Stomach (tissue), 9 donors: Measurements from ENCODE around the gene IFNGR2. TPM values are rescaled to one million over a fixed set of nuclear protein-coding genes. Genes with fewer than 3 reads are reported as not detected.
"Not testable (repeated sequence)": the region's sequence is repeated elsewhere in the genome, so short reads cannot be mapped to it uniquely, and the experiment has no call there.

ENCODE experiments used
- DNase-seq, 2 donors: peaks; one replicate each; pipeline versions ENCODE4 v3.0.0 to v3.0.0-alpha.2; 2013 to 2019
- H3K27ac ChIP-seq, 5 donors: fragments of 200-600 bp in 4 of 5; sonication (generic) in 4 of 5; one replicate each; pipeline ENCODE4 v1.5.1; 2013 to 2019; ENCODE audit warnings: mild to moderate bottlenecking in 1 of 5, moderate library complexity in 1 of 5
- H3K27me3 ChIP-seq, 3 donors: fragments of 200-600 bp; sonication (generic); one replicate each; pipeline ENCODE4 v1.5.1; 2017 to 2019; ENCODE audit warnings: mixed run types in 1 of 3
- H3K36me3 ChIP-seq, 4 donors: fragments of 200-600 bp; sonication (generic); 1 replicate in 3 of 4; 2 replicates in 1 of 4; pipeline ENCODE4 v1.5.1; 2016 to 2019
- H3K4me1 ChIP-seq, 4 donors: fragments of 200-600 bp; sonication (generic); one replicate each; pipeline ENCODE4 v1.5.1; 2016 to 2019
- H3K4me3 ChIP-seq, 4 donors: fragments of 200-600 bp; sonication (generic) in 3 of 4; one replicate each; pipeline ENCODE4 v1.5.1; 2016 to 2019; ENCODE audit warnings: mild to moderate bottlenecking in 1 of 4
- H3K9me3 ChIP-seq, 4 donors: fragments of 200-600 bp; sonication (generic); one replicate each; pipeline ENCODE4 v1.5.1; 2016 to 2019
- EP300 ChIP-seq: sonication (generic); formaldehyde crosslinking; IDR thresholded peaks from one replicate; pipeline ENCODE4 v1.6.1; 2017; ENCODE audit warnings: antibody characterized with exemption
- POLR2A ChIP-seq, 4 donors: fragments of 450-650 bp; IDR thresholded peaks; one replicate each; pipeline ENCODE4 v1.6.1; 2016; ENCODE audit warnings: antibody characterized with exemption in 4 of 4, control low read depth in 2 of 4, mild to moderate bottlenecking in 1 of 4, moderate library complexity in 1 of 4
- POLR2AphosphoS5 ChIP-seq, 3 donors: sonication (generic); formaldehyde crosslinking; IDR thresholded peaks; one replicate each; pipeline ENCODE4 v1.6.1; 2016; ENCODE audit warnings: antibody characterized with exemption in 3 of 3
- WGBS, 5 donors: extraction: QIAGEN DNeasy Blood & Tissue Kit in 3 of 5; methylation state at CpG; one replicate each; pipeline versions ENCODE4 v1.1.5 to v1.1.7; 2013 to 2018; 5-methylcytosine and 5-hydroxymethylcytosine counted together
- intact Hi-C: fragments of 100-400 bp; cut with DNase I; formaldehyde crosslinking; loops from one replicate; pipeline ENCODE4 v1.15.1; 2023; ENCODE audit warnings: low total_unique reads
- polyA plus RNA-seq, 3 donors: library from polyadenylated mRNA; stranded (reverse); fragments of 200-250 nt; gene quantifications; one replicate each; pipeline ENCODE4 v1.2.3, GENCODE V29; 2013
- total RNA-seq, 5 donors: library from RNA; depleted of rRNA; stranded (reverse); fragments of >200 nt; gene quantifications; one replicate each; pipeline versions ENCODE4 v1.1.0 to v1.2.3, GENCODE V29; 2014 to 2016
- TF ChIP-seq, protein P1 (sequence below), 7 experiments: fragments of 450-650 bp in 4 of 7; fragments of 200-600 bp in 3 of 7; sonication (generic) in 3 of 7; IDR thresholded peaks; one replicate each; pipeline ENCODE4 v1.5.1; 2016 to 2019; ENCODE audit warnings: antibody characterized with exemption in 7 of 7, control low read depth in 2 of 7, mild to moderate bottlenecking in 1 of 7
- donor health status: healthy with polysubstance abuse.
- donor health status: Bipolar disorder and iron deficiency.
- donor health status: healthy.

IFNGR2 gene
- total and polyA plus RNA-seq, 8 donors = 35.2 to 89.3 (median 59.3) TPM

DNA sequence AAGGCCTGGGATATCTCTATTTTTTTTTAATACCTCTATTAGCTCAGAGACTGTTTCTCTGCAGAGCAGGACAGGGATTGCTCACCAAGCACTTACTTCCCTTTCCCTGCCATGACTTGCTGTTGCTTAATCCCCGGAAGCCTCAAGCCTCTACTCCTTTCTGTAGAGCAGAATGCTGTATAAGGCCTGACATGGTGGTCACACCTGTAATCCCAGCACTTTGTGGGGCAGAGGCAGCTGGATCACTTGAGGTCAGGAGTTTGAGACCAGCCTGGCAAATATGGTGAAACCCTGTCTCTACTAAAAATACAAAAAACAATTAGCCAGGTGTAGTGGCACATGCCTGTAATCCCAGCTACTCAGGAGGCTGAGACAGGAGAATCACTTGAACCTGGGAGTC is 23.3 kb upstream of the IFNGR2 start:
- WGBS, 5 donors = 36 to 67% (median 56%) methylated on average over 1 of the region's 1 CpG
- H3K27me3 ChIP-seq, H3K36me3 ChIP-seq, DNase-seq, H3K9me3 ChIP-seq, H3K4me3 ChIP-seq: not testable (repeated sequence)
- intact Hi-C loops = loop anchor here (10.0 kb wide), 1 partner anchor 175 kb away; no protein-coding TSS in a partner anchor
- Histone ChIP-seq H3K4me1 (peaks cover 27 to 59% (median 32%) of the 10 kb centered on the region in 4 donors), H3K27ac (peak overlapping the region; percentile 68 to 90 (median 73))
- peak in 2 of 3 donors; percentile 18 to 21 for TF ChIP-seq POLR2AphosphoS5 (IDR thresholded peaks at IDR 0.05)

DNA sequence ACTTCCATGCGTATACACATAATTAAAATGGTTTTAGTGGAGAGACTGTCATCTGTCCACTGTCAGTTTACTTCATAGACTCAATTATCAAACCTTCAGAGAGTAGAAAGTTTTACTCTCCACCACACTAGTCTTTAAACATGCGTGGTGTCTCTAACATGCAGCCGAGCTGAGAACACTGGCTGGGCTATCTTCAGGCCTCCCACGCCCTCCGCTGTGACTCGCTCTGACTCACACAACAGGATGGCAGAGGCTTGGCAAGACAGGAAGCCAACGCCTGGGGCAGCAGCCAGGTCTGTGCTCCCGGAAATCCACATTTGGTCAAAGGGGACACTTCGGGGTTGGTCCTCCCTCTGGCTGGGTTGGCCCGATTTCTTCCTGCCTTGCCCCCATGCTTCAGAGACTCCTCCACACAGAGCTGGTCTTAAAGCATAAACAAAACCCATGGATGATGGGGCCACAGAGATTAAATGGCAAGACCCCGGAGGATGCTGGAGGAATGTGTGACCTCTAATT is 22.7 kb upstream of the IFNGR2 start:
- no peaks in the 10 kb centered on the region for H3K27me3 ChIP-seq
- H3K9me3 ChIP-seq = no peaks in the 10 kb centered on the region
- DNase-seq = peak; percentile 86 to 93
- peaks cover 27 to 62% (median 31%) of the 10 kb centered on the region in 4 donors for H3K4me1 ChIP-seq
- no peaks in the 10 kb centered on the region for H3K36me3 ChIP-seq
- TF ChIP-seq, protein P1, sequence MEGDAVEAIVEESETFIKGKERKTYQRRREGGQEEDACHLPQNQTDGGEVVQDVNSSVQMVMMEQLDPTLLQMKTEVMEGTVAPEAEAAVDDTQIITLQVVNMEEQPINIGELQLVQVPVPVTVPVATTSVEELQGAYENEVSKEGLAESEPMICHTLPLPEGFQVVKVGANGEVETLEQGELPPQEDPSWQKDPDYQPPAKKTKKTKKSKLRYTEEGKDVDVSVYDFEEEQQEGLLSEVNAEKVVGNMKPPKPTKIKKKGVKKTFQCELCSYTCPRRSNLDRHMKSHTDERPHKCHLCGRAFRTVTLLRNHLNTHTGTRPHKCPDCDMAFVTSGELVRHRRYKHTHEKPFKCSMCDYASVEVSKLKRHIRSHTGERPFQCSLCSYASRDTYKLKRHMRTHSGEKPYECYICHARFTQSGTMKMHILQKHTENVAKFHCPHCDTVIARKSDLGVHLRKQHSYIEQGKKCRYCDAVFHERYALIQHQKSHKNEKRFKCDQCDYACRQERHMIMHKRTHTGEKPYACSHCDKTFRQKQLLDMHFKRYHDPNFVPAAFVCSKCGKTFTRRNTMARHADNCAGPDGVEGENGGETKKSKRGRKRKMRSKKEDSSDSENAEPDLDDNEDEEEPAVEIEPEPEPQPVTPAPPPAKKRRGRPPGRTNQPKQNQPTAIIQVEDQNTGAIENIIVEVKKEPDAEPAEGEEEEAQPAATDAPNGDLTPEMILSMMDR (IDR thresholded peaks at IDR 0.05) = no peak
- no peak for TF ChIP-seq POLR2A (IDR thresholded peaks at IDR 0.05)
- TF ChIP-seq POLR2AphosphoS5 (IDR thresholded peaks at IDR 0.05) = peak; percentile 51 to 93 (median 85)
- peak overlapping the region; percentile 44 to 90 (median 73) for H3K27ac ChIP-seq
- WGBS, 5 donors = 14 to 20% (median 15%) methylated on average over 11 of the region's 11 CpGs
- H3K4me3 ChIP-seq = no peak overlapping the region
- intact Hi-C loops = no loop called here

DNA sequence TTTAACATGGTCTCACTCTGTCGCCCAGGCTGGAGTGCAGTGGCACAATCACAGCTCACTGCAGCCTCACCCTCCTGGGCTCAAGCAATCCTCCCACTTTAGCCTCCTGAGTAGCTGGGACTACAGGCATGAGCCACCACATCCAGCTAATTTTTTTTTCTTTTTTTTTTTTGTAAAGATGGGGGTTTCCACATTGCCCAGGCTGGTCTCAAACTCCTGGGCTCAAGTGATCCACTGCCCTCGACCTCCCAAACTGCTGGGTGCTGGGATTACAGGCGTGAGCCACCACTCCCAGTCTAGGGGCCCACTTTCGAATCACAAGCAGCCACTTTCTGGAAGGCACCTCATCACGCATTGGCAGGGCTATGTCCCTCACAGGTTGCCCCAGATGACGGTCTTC is 21.8 kb upstream of the IFNGR2 start:
- H3K27ac ChIP-seq = peak overlapping the region in 3 of 5 donors; percentile 73 to 90 (median 88)
- intact Hi-C loops, H3K36me3 ChIP-seq, H3K9me3 ChIP-seq, H3K27me3 ChIP-seq, H3K4me3 ChIP-seq, DNase-seq: not testable (repeated sequence)
- WGBS, 5 donors = 89 to 96% (median 95%) methylated on average over 6 of the region's 6 CpGs
- peaks cover 27 to 63% (median 31%) of the 10 kb centered on the region in 4 donors for H3K4me1 ChIP-seq

DNA sequence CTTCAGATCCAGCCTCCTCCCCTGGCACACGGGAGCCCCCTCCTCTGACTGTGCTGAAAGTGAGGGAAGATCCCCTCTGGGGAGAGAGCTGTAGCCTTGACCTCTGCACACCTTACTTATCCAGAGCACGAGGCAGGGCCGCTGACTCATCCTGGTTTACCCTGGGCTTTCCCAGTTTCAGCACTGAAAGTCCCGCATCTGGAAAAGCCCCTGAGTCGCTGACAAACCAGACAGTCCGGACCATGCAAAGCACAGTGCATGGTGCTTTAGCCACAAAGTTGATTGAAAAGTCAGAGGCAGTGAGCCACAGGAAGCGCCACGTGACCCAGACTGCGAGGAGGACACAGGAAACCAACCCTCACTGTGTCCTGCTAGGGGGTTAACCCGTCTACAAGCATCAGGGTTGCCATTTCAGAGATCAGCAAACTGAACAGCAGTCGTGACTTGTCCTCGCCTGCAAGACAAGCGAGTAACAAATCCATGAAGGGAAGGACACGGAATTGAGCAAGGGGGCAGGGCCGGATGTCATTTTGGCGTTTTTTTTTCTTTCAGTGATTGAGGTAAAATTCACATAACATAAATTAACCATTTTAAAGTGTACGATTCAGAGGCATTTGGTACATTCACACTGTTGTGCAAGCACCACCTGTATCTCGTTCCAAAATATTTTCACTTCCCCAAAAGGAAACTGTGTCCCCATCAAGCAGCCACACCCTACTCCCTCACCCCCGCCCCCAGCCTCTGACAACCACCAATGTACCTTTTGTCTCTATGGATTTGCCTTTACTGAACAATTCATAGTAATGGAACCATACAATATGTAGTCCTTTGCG is 19.9 kb upstream of the IFNGR2 start:
- Histone ChIP-seq H3K27ac (peak overlapping the region; percentile 54 to 90 (median 73)), H3K9me3 (no peaks in the 10 kb centered on the region), H3K4me3 (peak overlapping the region; percentile 1 to 23 (median 6)), H3K36me3 (no peaks in the 10 kb centered on the region), H3K27me3 (no peaks in the 10 kb centered on the region), H3K4me1 (peaks cover 27 to 63% (median 31%) of the 10 kb centered on the region in 4 donors)
- TF ChIP-seq POLR2AphosphoS5 (IDR thresholded peaks at IDR 0.05) = peak in 2 of 3 donors; percentile 61 to 78
- TF ChIP-seq POLR2A (IDR thresholded peaks at IDR 0.05) = no peak
- peak; percentile 68 to 84 for DNase-seq
- WGBS, 5 donors = 17 to 29% (median 25%) methylated on average over 20 of the region's 20 CpGs
- intact Hi-C loops = no loop called here

DNA sequence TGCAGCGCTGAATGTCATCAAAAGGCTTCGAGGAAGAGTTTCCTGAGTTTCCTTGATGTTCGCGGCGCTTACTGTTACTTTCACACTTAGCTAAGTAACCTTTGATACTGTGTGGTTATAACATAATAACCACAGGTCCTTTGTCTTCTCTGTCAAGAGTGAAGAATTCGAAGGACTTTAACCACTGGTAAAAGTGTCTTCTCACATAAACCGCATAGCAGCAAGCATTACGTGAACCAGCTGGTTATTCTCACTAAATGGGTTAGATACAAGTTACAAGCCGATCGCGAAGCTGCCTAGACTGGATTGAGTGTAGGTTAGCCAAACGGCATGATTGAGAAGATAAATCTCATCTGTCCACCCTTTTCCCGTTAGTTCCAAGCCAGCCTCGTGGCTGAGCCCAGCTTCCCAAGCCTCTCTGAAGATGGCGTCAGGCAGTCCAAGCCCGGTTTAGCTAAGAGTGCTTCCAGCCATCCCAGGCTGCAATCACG is 18.3 kb upstream of the IFNGR2 start:
- peak overlapping the region in 1 of 5 donors; percentile 90 for H3K27ac ChIP-seq
- H3K36me3 ChIP-seq = no peaks in the 10 kb centered on the region
- H3K9me3 ChIP-seq = no peaks in the 10 kb centered on the region
- 69 to 80% (median 74%) methylated on average over 16 to 17 of the region's 17 CpGs for WGBS, 5 donors
- no peak overlapping the region for H3K4me3 ChIP-seq
- peak in 1 of 2 donors; percentile 43 for DNase-seq
- intact Hi-C loops = no loop called here
- no peak for TF ChIP-seq POLR2AphosphoS5 (IDR thresholded peaks at IDR 0.05)
- TF ChIP-seq, protein P1 (IDR thresholded peaks at IDR 0.05) = no peak
- no peak for TF ChIP-seq POLR2A (IDR thresholded peaks at IDR 0.05)
- no peak for TF ChIP-seq EP300
- H3K4me1 ChIP-seq = peaks cover 25 to 58% (median 30%) of the 10 kb centered on the region in 4 donors
- H3K27me3 ChIP-seq = peaks cover 0 to 7% (median 0%) of the 10 kb centered on the region in 3 donors
